Hematopoietic multipotent progenitor cell treated with erythropoietin and hydrocortisone succinate and interleukin-3 and kit ligand, for 4 days (in vitro differentiated cells): ENCODE measurements around the gene HOXB4.

Source experiments
- DNase-seq: peaks from one replicate; pipeline ENCODE4 v3.0.0-alpha.2; 2015

The HOXB4 gene

GRCh38 chr17:48571024-48571818, 6.9 kb downstream of the HOXB4 start:
- DNase-seq, result no peak

GRCh38 chr17:48570325-48571023, 7.7 kb downstream of the HOXB4 start:
- DNase-seq, result no peak

GRCh38 chr17:48569674-48570324, 8.4 kb downstream of the HOXB4 start:
- no peak for DNase-seq

GRCh38 chr17:48569240-48569582, 8.9 kb downstream of the HOXB4 start:
- no peak for DNase-seq

- no peak for DNase-seq
Observed at GRCh38 chr17:48568499-48569239, 9.5 kb downstream of the HOXB4 start.

GRCh38 chr17:48567646-48568354, 10.3 kb downstream of the HOXB4 start:
- DNase-seq, result no peak

- DNase-seq, result no peak
Observed at GRCh38 chr17:48567209-48567608, 10.9 kb downstream of the HOXB4 start.

- DNase-seq, result no peak
Observed at GRCh38 chr17:48566717-48567116, 11.4 kb downstream of the HOXB4 start.

- DNase-seq, result no peak
Observed at GRCh38 chr17:48565925-48566710, 12.0 kb downstream of the HOXB4 start.

- DNase-seq, result no peak
Observed at GRCh38 chr17:48565022-48565554, 13.1 kb downstream of the HOXB4 start.

- DNase-seq, result no peak
Observed at GRCh38 chr17:48564188-48565021, 13.7 kb downstream of the HOXB4 start.

- DNase-seq, result no peak
Observed at GRCh38 chr17:48563867-48564187, 14.3 kb downstream of the HOXB4 start.

- DNase-seq, result no peak
Observed at GRCh38 chr17:48563385-48563838, 14.7 kb downstream of the HOXB4 start.

GRCh38 chr17:48562934-48563333, 15.2 kb downstream of the HOXB4 start:
- DNase-seq, result no peak

- DNase-seq, result peak; percentile 62
Observed at GRCh38 chr17:48561884-48562810, 16.0 kb downstream of the HOXB4 start.

- DNase-seq, result no peak
Observed at GRCh38 chr17:48559840-48560817, 18.0 kb downstream of the HOXB4 start.

- DNase-seq, result no peak
Observed at GRCh38 chr17:48559122-48559839, 18.9 kb downstream of the HOXB4 start.

- no peak for DNase-seq
Observed at GRCh38 chr17:48558831-48559121, 19.4 kb downstream of the HOXB4 start.
